ENCODE data around the gene FBXL13.

The FBXL13 gene

DNA sequence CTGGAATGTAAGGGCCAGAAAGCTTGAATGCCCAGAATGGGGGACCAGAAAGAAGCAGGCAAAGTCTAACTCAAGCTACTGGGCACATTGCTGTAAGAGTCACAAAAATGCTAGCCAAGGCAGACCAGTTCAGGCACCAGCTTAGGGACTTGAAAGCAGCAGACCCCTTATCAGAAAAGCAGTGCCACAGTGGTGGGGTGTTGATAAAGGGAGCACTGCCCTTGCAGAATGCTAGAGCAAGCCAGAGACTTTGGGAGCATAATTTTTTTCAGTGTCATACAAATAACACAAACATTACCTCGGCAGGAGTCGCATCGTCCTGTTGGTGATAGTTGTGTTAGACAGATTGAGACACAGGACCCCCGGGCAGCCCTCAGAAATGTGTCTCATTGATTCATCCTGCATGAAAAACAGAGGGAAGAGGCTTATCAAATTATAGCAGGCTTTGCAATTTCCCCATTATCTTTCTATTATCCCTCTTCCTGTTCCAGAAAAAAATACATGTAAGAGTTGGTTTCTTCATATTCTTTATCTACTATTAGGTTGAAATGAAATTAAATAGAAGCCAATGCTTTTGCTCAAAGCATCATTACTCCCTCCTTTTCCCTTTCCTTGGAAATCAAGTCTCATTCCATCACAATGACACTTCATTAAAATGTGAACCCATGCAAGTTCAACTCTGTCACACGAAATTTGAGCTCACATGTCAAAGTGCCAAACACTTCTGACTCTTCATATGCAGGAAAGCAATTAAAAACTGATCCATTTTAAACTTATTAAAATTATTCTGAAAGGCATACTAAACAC lies 148.4 kb downstream of the FBXL13 start:
- TF ChIP-seq, protein P1, sequence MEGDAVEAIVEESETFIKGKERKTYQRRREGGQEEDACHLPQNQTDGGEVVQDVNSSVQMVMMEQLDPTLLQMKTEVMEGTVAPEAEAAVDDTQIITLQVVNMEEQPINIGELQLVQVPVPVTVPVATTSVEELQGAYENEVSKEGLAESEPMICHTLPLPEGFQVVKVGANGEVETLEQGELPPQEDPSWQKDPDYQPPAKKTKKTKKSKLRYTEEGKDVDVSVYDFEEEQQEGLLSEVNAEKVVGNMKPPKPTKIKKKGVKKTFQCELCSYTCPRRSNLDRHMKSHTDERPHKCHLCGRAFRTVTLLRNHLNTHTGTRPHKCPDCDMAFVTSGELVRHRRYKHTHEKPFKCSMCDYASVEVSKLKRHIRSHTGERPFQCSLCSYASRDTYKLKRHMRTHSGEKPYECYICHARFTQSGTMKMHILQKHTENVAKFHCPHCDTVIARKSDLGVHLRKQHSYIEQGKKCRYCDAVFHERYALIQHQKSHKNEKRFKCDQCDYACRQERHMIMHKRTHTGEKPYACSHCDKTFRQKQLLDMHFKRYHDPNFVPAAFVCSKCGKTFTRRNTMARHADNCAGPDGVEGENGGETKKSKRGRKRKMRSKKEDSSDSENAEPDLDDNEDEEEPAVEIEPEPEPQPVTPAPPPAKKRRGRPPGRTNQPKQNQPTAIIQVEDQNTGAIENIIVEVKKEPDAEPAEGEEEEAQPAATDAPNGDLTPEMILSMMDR (conservative IDR thresholded peaks at IDR 0.05; ENCODE audit: low read length), result no peak
- H3K4me3 ChIP-seq (ENCODE audit: low read length), result no peak overlapping the region
- DNase-seq (ENCODE audit: low read depth), result peak; percentile 60

DNA sequence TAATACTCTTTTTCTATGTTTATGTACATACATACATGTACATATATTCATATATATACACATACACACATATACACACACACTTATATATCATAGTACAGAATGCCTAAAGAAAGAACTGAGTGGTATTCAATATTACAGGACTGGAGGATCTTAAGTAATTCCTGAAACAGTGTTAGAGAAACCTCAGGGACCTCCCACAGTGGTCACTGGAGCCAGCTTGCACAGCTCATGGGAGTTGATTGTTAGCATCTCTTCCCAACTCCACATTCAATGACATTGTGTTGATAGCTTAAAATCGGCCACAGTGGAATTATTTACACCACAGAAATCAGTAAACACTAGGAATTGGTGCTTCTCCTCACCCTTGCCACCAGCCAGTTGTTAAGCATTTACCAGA lies 155.8 kb downstream of the FBXL13 start:
- no peak for DNase-seq (ENCODE audit: low read depth)
- TF ChIP-seq, protein P1 (conservative IDR thresholded peaks at IDR 0.05; ENCODE audit: low read length), result no peak
- no peak overlapping the region for H3K4me3 ChIP-seq (ENCODE audit: low read length)

DNA sequence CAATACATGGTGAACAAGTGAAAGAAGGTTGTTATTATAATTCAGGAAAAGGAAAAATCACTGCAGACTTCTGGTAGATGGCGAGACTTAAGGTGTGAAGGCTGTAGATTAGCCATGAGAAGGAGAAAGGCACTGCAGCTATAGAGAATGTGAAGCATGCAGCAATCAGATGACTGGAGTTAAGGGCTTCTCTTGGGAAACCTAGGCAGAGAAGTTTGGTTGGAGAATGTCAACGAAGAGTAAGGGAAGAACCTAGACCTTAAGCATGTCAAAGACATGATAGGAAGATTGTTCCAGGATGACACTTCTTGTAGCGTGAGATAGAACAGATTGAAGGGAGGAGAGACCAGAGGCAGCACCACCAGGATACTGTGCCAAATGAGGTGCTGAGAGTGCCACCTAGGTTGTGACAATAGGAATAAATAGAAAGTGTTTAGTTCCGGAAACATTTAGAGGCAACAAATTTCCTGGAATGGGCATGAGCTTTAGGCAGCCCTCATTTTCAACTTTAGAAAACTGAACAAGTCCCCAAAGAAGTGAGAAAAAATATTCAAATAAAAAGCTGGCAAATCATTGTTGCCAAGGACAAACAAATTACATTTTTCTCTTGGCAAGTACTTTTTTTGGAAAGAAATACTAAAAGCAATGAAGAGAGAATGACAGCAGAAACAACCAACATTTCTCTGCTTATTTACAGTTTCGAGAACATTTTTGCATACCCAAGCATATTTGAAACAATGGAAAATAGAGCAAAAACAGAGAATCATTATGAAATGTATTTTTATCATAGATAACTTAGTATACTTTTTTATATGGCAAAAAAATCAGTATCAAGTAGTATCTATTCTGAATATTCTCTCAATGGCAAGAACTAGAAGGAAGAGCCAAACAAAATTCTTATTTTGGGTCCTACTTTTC lies 156.9 kb downstream of the FBXL13 start:
- no peak overlapping the region for H3K4me3 ChIP-seq (ENCODE audit: low read length)
- no peak for DNase-seq (ENCODE audit: low read depth)

DNA sequence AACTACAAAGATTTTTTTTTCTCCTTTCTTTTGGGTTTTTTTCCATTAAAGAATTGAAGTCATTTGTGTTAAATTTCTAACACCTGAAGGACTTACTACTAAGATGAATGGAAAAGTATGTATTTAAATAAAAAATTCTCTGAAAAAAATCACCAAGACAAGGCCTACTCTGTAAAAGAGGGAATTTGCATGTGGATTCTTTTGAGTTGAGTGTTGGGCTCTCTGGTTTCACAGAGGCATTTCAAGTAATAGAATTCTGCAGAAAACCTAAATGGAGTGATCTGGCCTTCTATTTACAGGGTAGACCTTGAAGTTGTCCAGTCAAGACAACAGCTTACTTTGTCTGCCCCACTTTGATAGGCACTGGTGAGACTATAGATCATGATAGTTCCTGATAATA lies 157.7 kb downstream of the FBXL13 start:
- H3K4me3 ChIP-seq (ENCODE audit: low read length), result no peak overlapping the region
- peak; percentile 43 for DNase-seq (ENCODE audit: low read depth)
- TF ChIP-seq, protein P1 (conservative IDR thresholded peaks at IDR 0.05; ENCODE audit: low read length), result no peak

More for the DNA sequence above, 156.9 kb downstream of the FBXL13 start:
- TF ChIP-seq, protein P1 (conservative IDR thresholded peaks at IDR 0.05; ENCODE audit: low read length), result no peak

DNA sequence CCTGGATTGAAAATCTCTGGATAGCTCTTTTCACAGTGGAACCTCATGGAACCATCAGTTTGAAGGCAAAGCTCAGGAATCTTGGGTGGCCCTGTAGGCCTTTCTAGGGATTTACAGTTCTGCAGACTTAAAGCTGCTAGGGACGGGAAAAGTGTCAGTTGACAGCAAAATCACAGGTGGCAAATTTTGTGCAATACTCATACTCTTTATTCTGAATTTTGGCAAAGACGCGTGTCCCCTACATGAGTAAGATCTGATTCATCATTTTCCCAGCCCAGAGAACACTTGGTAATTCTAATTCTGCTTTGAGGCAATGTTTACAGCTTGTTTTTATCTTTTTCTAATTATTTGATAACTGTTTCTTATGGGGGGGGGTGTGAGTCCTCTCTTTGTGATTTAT lies 158.2 kb downstream of the FBXL13 start:
- TF ChIP-seq, protein P1 (conservative IDR thresholded peaks at IDR 0.05; ENCODE audit: low read length), result no peak
- peak; percentile 66 for DNase-seq (ENCODE audit: low read depth)
- no peak overlapping the region for H3K4me3 ChIP-seq (ENCODE audit: low read length)

DNA sequence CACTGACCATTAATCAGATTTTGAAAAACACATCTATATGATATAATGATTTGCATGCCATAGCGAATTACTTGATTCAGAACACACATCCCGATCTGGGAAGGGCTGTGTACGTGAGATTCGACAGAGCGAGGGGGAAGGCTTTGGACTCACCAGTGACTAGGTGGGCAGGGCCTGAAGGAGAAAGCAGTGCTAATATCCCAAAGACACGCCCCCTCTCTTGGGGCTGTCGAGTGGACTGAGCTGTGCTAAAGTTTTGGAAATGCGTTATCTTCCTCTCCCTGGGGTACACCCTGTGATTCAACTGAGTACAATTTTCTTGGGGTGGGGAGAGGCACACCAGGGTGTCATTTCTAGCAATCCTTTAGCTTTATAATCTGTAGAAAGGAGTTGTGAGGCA lies 160.0 kb downstream of the FBXL13 start:
- TF ChIP-seq, protein P1 (conservative IDR thresholded peaks at IDR 0.05; ENCODE audit: low read length), result no peak
- no peak for DNase-seq (ENCODE audit: low read depth)
- H3K4me3 ChIP-seq (ENCODE audit: low read length), result no peak overlapping the region
